Karpas-422 (cell line): ENCODE results near the gene IL3. TPM values are rescaled to one million over a fixed set of nuclear protein-coding genes. Genes with fewer than 3 reads are reported as not detected.

Experiments
- DNase-seq: peaks from one replicate; pipeline ENCODE4 v3.0.0-alpha.2; 2015
- H2AFZ ChIP-seq: fragments of 200-600 bp; sonication (generic); 2 replicates; pipeline ENCODE4 v1.6.1; 2014; ENCODE audit warnings: antibody characterized with exemption, low read length, mixed read lengths
- H3K27ac ChIP-seq: fragments of 200-600 bp; sonication (generic); 2 replicates; pipeline ENCODE4 v1.5.1; 2014; ENCODE audit warnings: mild to moderate bottlenecking, low read length, moderate library complexity
- H3K27me3 ChIP-seq: fragments of 200-600 bp; sonication (generic); 2 replicates; pipeline ENCODE4 v1.6.1; 2014; ENCODE audit warnings: low read length, mixed read lengths
- H3K36me3 ChIP-seq: fragments of 200-600 bp; sonication (generic); 2 replicates; pipeline ENCODE4 v1.6.1; 2014; ENCODE audit warnings: low read length, mixed read lengths; ENCODE audit not compliant: insufficient read depth
- H3K4me1 ChIP-seq: fragments of 200-600 bp; sonication (generic); 2 replicates; pipeline ENCODE4 v1.6.1; 2014; ENCODE audit warnings: mild to moderate bottlenecking, low read length, mixed read lengths
- H3K4me2 ChIP-seq: fragments of 200-600 bp; sonication (generic); 2 replicates; pipeline ENCODE4 v1.6.1; 2014; ENCODE audit warnings: low read length, low read depth, mild to moderate bottlenecking; ENCODE audit not compliant: poor library complexity, severe bottlenecking
- H3K4me3 ChIP-seq: fragments of 200-600 bp; sonication (generic); 2 replicates; pipeline ENCODE4 v1.5.1; 2014; ENCODE audit warnings: mild to moderate bottlenecking, antibody characterized with exemption, low read length, mixed read lengths
- H3K79me2 ChIP-seq: fragments of 200-600 bp; sonication (generic); 2 replicates; pipeline ENCODE4 v1.6.1; 2014; ENCODE audit warnings: mild to moderate bottlenecking, low read length, mixed read lengths
- H3K9ac ChIP-seq: fragments of 200-600 bp; sonication (generic); 2 replicates; pipeline ENCODE4 v1.6.0; 2014; ENCODE audit warnings: low read length
- H3K9me2 ChIP-seq: fragments of 200-600 bp; sonication (generic), shearing (Covaris generic); replicated peaks from 2 replicates; pipeline ENCODE4 v1.6.0; 2014; ENCODE audit warnings: mild to moderate bottlenecking, low read length, moderate library complexity; ENCODE audit not compliant: insufficient read depth
- H3K9me3 ChIP-seq: fragments of 300-700, 200-600 bp; sonication (generic); 2 replicates; pipeline ENCODE4 v1.6.1; 2014; ENCODE audit warnings: low read length, mixed read lengths
- H4K20me1 ChIP-seq: fragments of 200-600 bp; sonication (generic); 2 replicates; pipeline ENCODE4 v1.6.1; 2014; ENCODE audit warnings: mild to moderate bottlenecking, antibody characterized with exemption, low read length, low read depth; ENCODE audit not compliant: insufficient read depth
- total RNA-seq: library from RNA; depleted of rRNA; stranded (reverse); fragments of >200 nt; shearing (Covaris generic); gene quantifications from 2 replicates; pipeline ENCODE4 v1.2.3, GENCODE V29; 2014; ENCODE audit warnings: low replicate concordance

Gene IL3
- total RNA-seq, 1 experiment from 2014 or later, result not detected

DNA sequence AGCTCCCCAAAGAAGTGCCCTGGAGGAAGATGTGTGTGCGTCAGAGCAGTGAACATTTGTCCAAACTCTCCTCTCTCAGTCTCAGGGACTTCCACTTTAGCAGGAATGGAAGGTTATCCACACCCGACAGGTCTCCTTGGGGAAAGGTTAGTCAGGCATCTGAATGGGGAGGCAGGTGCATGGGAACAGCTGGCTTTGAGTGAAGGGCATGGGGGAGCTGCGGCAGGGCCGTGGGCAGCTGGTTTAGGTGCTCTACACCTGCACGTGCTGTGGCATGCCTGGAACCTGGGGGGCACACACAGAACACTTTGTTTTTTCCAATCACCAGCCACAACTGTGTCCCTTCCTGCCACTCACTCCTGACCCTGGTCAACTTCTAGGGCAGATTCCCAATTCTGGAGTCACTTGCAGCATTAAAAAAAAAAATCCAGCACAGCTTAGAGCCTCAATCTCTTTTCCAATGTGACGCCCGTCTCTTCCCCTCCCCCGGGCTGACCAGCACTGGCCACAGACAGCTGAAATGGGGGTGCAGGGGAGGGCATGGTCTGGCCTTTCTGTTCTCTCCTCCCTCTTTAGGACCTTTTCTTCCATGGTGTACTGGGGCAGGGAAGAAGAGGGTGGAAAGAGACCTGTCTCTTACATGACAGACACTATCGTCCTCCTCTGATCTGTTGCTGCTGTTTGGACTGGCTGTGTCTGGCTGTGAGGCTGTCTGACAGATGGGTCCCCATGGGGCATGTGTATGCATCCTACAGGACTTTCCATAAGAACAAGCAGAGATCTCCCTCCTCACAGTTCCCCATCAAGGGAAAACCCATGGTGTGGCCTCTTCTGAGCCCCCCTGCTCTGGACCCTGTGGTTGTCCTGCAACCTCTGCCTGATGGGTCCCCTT lies 9.5 kb upstream of the IL3 start:
- Histone ChIP-seq H3K4me2 (no peak overlapping the region), H3K4me3 (no peak overlapping the region), H4K20me1 (no peaks in the 10 kb centered on the region), H3K27me3 (no peaks in the 10 kb centered on the region), H3K36me3 (no peaks in the 10 kb centered on the region), H3K9ac (no peak overlapping the region), H3K4me1 (no peaks in the 10 kb centered on the region), H2AFZ (no peak overlapping the region), H3K79me2 (no peaks in the 10 kb centered on the region), H3K9me3 (no peaks in the 10 kb centered on the region), H3K27ac (no peak overlapping the region), H3K9me2 (no peaks in the 10 kb centered on the region)
- DNase-seq, result no peak

- Histone ChIP-seq H3K9me2 (no peaks in the 10 kb centered on the region), H4K20me1 (no peaks in the 10 kb centered on the region), H3K4me3 (no peak overlapping the region), H3K27me3 (no peaks in the 10 kb centered on the region), H3K4me1 (no peaks in the 10 kb centered on the region), H2AFZ (no peak overlapping the region), H3K36me3 (no peaks in the 10 kb centered on the region), H3K79me2 (no peaks in the 10 kb centered on the region), H3K9ac (no peak overlapping the region), H3K4me2 (no peak overlapping the region), H3K9me3 (no peaks in the 10 kb centered on the region), H3K27ac (no peak overlapping the region)
- DNase-seq, result no peak
These were observed 7.9 kb upstream of the IL3 start for GRCh38 chr5:132052520-132052919.

DNA sequence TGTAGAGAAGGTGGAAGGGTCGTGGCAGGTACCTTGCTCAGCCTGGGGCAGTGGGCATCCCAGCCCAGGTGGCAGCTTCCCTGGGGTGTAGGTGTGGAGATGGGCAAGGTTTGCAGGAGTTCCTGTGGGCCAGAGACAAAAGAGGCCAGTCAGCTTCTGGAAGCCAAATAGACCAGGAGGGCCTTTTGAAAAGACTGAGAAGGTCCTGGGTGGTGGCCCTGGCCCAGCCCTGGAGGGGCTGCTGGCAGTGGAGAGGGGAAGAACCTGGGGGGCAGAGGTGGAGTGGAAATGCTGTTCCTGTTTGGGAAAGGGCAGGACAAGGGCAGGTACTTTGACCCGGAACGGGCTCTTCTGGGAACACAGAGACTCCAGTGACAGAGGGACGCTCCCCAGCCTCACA lies 7.0 kb upstream of the IL3 start:
- Histone ChIP-seq H3K79me2 (no peaks in the 10 kb centered on the region), H3K36me3 (no peaks in the 10 kb centered on the region), H3K4me2 (no peak overlapping the region), H3K27ac (no peak overlapping the region), H3K4me3 (no peak overlapping the region), H3K27me3 (no peaks in the 10 kb centered on the region), H3K9ac (no peak overlapping the region), H4K20me1 (no peaks in the 10 kb centered on the region), H3K9me3 (no peaks in the 10 kb centered on the region), H3K4me1 (no peaks in the 10 kb centered on the region), H2AFZ (no peak overlapping the region), H3K9me2 (no peaks in the 10 kb centered on the region)
- no peak for DNase-seq

GRCh38 chr5:132054031-132054696 lies 6.3 kb upstream of the IL3 start:
- no peak for DNase-seq
- no peaks in the 10 kb centered on the region for H3K36me3 ChIP-seq
- H3K27ac ChIP-seq, result no peak overlapping the region
- no peak overlapping the region for H3K4me3 ChIP-seq
- H3K4me1 ChIP-seq, result no peaks in the 10 kb centered on the region
- no peaks in the 10 kb centered on the region for H3K27me3 ChIP-seq
- H3K9me2 ChIP-seq, result no peaks in the 10 kb centered on the region
- no peaks in the 10 kb centered on the region for H3K9me3 ChIP-seq
- H3K79me2 ChIP-seq, result no peaks in the 10 kb centered on the region
- H2AFZ ChIP-seq, result no peak overlapping the region
- H3K4me2 ChIP-seq, result no peak overlapping the region
- H3K9ac ChIP-seq, result no peak overlapping the region
- no peaks in the 10 kb centered on the region for H4K20me1 ChIP-seq

- Histone ChIP-seq H3K36me3 (no peaks in the 10 kb centered on the region), H3K27ac (no peak overlapping the region), H3K4me1 (no peaks in the 10 kb centered on the region), H3K4me2 (no peak overlapping the region), H2AFZ (no peak overlapping the region), H3K79me2 (no peaks in the 10 kb centered on the region), H3K4me3 (no peak overlapping the region), H3K9ac (no peak overlapping the region), H3K27me3 (no peaks in the 10 kb centered on the region), H3K9me2 (no peaks in the 10 kb centered on the region), H4K20me1 (no peaks in the 10 kb centered on the region), H3K9me3 (no peaks in the 10 kb centered on the region)
- DNase-seq, result no peak
These were observed 5.6 kb upstream of the IL3 start for GRCh38 chr5:132054697-132055440.

- H3K27me3 ChIP-seq, result no peaks in the 10 kb centered on the region
- no peak overlapping the region for H3K4me2 ChIP-seq
- H3K9me3 ChIP-seq, result no peaks in the 10 kb centered on the region
- no peak overlapping the region for H2AFZ ChIP-seq
- no peak overlapping the region for H3K27ac ChIP-seq
- H3K4me1 ChIP-seq, result no peaks in the 10 kb centered on the region
- H3K9me2 ChIP-seq, result no peaks in the 10 kb centered on the region
- no peak overlapping the region for H3K4me3 ChIP-seq
- H4K20me1 ChIP-seq, result no peaks in the 10 kb centered on the region
- H3K9ac ChIP-seq, result no peak overlapping the region
- no peaks in the 10 kb centered on the region for H3K79me2 ChIP-seq
- DNase-seq, result no peak
- H3K36me3 ChIP-seq, result no peaks in the 10 kb centered on the region
These were observed 5.0 kb upstream of the IL3 start for GRCh38 chr5:132055441-132055807.

- H3K4me2 ChIP-seq, result no peak overlapping the region
- no peaks in the 10 kb centered on the region for H3K36me3 ChIP-seq
- H3K9me2 ChIP-seq, result no peaks in the 10 kb centered on the region
- no peaks in the 10 kb centered on the region for H3K79me2 ChIP-seq
- no peak overlapping the region for H2AFZ ChIP-seq
- no peak overlapping the region for H3K9ac ChIP-seq
- H3K27ac ChIP-seq, result no peak overlapping the region
- H3K4me1 ChIP-seq, result no peaks in the 10 kb centered on the region
- no peaks in the 10 kb centered on the region for H3K9me3 ChIP-seq
- no peak overlapping the region for H3K4me3 ChIP-seq
- no peak for DNase-seq
- H3K27me3 ChIP-seq, result no peaks in the 10 kb centered on the region
- no peaks in the 10 kb centered on the region for H4K20me1 ChIP-seq
These were observed 4.4 kb upstream of the IL3 start for GRCh38 chr5:132055808-132056609.
